Non-pigmented ciliary epithelial cell (primary cell): ENCODE data around the gene FGF19.

Experiments used
- DNase-seq: peaks from one replicate; pipeline ENCODE4 v3.0.0-alpha.2; 2010; ENCODE audit warnings: low read depth

Gene FGF19

GRCh38 chr11:69671734-69672465, 31.9 kb downstream of the FGF19 start:
- DNase-seq: no peak

- DNase-seq: peak; percentile 40
These were observed 33.5 kb downstream of the FGF19 start for GRCh38 chr11:69670158-69670845.

- DNase-seq: no peak
These were observed 34.3 kb downstream of the FGF19 start for GRCh38 chr11:69669486-69669885.

GRCh38 chr11:69667619-69668604, 35.9 kb downstream of the FGF19 start:
- no peak for DNase-seq

- DNase-seq: no peak
These were observed 36.9 kb downstream of the FGF19 start for GRCh38 chr11:69666752-69667536.

- DNase-seq: no peak
These were observed 37.6 kb downstream of the FGF19 start for GRCh38 chr11:69666261-69666660.

DNA sequence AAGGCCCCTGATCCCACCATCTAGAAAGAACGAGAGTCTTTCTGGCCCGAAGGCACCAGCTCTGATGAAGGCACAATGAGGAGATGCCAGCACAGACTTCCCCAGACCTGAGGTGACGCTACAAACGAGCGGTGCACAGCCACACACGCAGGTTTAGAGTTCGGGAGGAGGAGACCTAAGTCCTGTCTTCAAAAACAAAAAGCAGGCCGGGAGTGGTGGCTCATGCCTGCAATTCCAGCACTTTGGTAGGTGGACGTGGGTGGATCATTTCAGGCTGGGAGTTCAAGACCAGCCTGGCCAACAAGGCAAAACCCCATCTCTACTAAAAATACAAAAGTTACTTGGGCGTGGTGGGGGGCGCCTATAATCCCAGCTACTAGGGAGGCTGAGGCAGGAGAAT, 38.2 kb downstream of the FGF19 start:
- no peak for DNase-seq

GRCh38 chr11:69664901-69665300, 38.9 kb downstream of the FGF19 start:
- no peak for DNase-seq

GRCh38 chr11:69664103-69664775, 39.6 kb downstream of the FGF19 start:
- DNase-seq: no peak

GRCh38 chr11:69663326-69663725, 40.5 kb downstream of the FGF19 start:
- no peak for DNase-seq

DNA sequence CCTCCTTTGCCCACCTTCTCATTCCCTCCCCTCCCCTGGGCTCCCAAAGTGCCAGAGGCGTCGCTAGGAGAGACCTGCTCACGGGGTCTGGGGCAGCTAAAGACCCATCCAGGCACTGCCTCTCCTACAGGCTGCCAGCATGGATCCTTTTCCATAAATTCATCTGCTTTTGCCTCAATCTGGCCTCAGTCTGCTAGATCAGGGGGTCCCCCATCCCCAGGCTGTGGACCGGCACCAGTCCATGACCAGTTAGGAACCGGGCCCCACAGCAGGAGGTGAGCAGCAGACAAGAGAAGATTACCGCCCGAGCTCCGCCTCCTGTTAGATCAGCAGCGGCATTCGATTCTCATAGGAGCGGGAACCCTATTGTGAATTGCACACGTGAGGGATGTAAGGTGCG, 41.0 kb downstream of the FGF19 start:
- no peak for DNase-seq

- no peak for DNase-seq
These were observed 41.7 kb downstream of the FGF19 start for GRCh38 chr11:69662021-69662698.

GRCh38 chr11:69661413-69661715, 42.5 kb downstream of the FGF19 start:
- DNase-seq: no peak

DNA sequence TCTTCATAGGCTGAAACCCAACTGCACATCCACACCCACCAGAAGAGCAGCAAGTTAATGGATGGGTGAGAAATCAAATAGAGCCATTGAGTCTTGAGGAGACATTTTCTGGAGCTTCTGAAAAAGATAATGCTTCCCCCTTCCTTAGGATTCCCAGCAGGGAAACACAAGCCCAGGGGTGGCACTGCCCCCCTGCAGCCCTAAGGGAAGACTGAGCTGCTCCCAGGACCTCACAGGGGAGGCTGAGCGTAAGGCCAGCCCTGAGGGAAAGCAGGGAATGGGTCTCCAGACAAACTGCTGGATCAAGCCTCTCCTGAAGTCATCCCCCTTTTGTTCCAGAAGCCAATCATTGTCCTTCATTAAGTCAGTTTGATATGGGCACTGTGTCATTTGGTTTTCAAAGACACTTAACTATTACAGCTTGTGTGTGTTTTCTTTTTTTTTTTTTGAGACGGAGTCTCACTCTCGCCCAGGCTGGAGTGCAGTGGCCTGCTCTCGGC, 43.8 kb downstream of the FGF19 start:
- no peak for DNase-seq

DNA sequence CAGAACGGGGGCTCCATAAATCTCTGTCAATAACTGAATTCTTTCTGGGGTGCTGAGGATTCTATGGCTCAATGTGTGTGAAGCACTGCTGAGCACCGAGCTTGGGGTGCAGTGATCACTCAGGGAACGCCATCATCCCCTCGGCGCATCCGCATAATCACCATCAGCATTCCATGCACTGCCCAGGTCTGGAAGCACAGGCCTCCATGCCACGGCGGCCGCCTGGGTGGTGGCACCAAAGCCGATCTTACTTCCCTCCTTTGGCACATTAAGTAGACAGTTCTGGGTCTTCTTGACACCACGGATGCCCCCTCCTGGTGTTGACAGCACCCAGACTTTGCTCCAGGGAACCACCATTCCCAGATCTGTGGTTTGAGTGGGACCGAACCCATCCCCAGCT, 44.2 kb downstream of the FGF19 start:
- DNase-seq: no peak

GRCh38 chr11:69658626-69659450, 45.0 kb downstream of the FGF19 start:
- DNase-seq: no peak

GRCh38 chr11:69657911-69658625, 45.8 kb downstream of the FGF19 start:
- no peak for DNase-seq

DNA sequence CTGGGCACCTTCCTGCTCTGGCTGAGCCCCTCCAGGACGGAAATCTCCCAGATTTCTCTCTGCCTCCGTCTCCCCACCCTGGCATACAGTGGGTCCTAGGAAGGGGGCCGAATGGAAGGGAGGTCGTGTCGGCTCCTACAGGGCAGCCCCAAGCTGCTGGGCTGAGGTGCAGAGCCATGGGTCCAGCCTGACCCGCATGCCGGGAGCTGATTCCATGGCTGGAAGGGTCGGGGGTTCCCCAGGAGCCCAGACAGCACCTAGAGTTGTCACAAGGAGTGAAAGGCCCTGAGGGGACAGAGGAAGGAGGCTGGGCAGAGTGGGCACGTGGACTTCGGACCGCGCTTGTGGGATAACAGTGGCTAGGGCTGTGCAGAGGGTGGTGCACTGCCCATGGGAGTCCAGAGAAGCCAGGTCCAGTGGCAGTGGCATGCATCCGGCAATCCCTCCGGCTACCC, 46.3 kb downstream of the FGF19 start:
- DNase-seq: no peak
